HCT116 (cell line): Measurements from ENCODE around the gene DNAJB8. TPM values are rescaled to one million over a fixed set of nuclear protein-coding genes. Genes with fewer than 3 reads are reported as not detected.

Experiments
- ATAC-seq: fragments of 200-7000 bp; cut with Tn5 transposase; 2 replicates; pipeline ENCODE4 v1.9.1; 2020; ENCODE audit warnings: mild to moderate bottlenecking, moderate library complexity
- BruUV-seq: library from RNA; stranded (reverse); fragments of 400-500 nt; replicated peaks from 2 replicates; lab custom pipeline; 2021; lab: Mats Ljungman, UMichigan
- CTCF ChIA-PET: fragments of 300-600 bp; sonication (Branson Sonifier 250); formaldehyde crosslinking; loops from one replicate; lab custom pipeline; 2021; ENCODE audit warnings: antibody characterized with exemption; lab: Charles Lee
- POLR2A ChIA-PET: fragments of 300-600, 350-600 bp; sonication (Branson Sonifier 250); formaldehyde crosslinking; loops from one replicate; lab custom pipeline; 2021; ENCODE audit warnings: antibody characterized with exemption; lab: Charles Lee
- RAD21 ChIA-PET, 2 experiments: fragments of 300-600 bp; sonication (Branson Sonifier 250); formaldehyde crosslinking; loops; one replicate each; lab custom pipeline; 2023; ENCODE audit warnings: low total read pairs in 2 of 2; ENCODE audit not compliant: uncharacterized antibody in 2 of 2, unreplicated experiment in 2 of 2, low non-redundant PET in 1 of 2; lab: Charles Lee
- DNase-seq: peaks from one replicate; pipeline ENCODE4 v3.0.0-alpha.2; 2010; ENCODE audit warnings: low read depth, low spot score
- H2AFZ ChIP-seq: fragments of 200-600 bp; shearing (Covaris generic), sonication (generic); 2 replicates; pipeline ENCODE4 v1.6.1; 2017; ENCODE audit warnings: low read depth, mixed run types, mixed read lengths, antibody characterized with exemption, low read length; ENCODE audit not compliant: poor library complexity, severe bottlenecking
- H3K27ac ChIP-seq: 2 replicates; pipeline ENCODE4 v1.5.1; 2012; ENCODE audit warnings: low read depth, low read length
- H3K27me3 ChIP-seq: fragments of 200-600 bp; sonication (generic); 2 replicates; pipeline ENCODE4 v1.6.1; 2016; ENCODE audit warnings: mixed run types, low read length, mixed read lengths; ENCODE audit not compliant: insufficient read depth
- H3K36me3 ChIP-seq, 2 experiments: fragments of 200-500 bp in 1 of 2; fragments of 200-600 bp in 1 of 2; sonication (Bioruptor generic) in 1 of 2; sonication (generic) in 1 of 2; 2 replicates each; pipeline versions ENCODE4 v1.5.1 to v1.6.1; 2014 to 2016; ENCODE audit warnings: low read length in 2 of 2, inconsistent platforms in 1 of 2, mixed read lengths in 1 of 2, mixed run types in 1 of 2; ENCODE audit not compliant: insufficient read depth in 2 of 2, control insufficient read depth in 1 of 2
- H3K4me1 ChIP-seq, 2 experiments: fragments of 200-600 bp in 1 of 2; sonication (generic) in 1 of 2; 2 replicates each; pipeline versions ENCODE4 v1.5.1 to v1.6.1; 2012 to 2017; ENCODE audit warnings: low read length in 2 of 2, inconsistent platforms in 1 of 2, mild to moderate bottlenecking in 1 of 2, mixed read lengths in 1 of 2, mixed run types in 1 of 2, moderate library complexity in 1 of 2; ENCODE audit not compliant: insufficient read depth in 2 of 2, control insufficient read depth in 1 of 2
- H3K4me2 ChIP-seq: fragments of 200-600 bp; sonication (generic); 2 replicates; pipeline ENCODE4 v1.6.1; 2017; ENCODE audit warnings: mixed run types, low read length, mixed read lengths
- H3K4me3 ChIP-seq, 2 experiments: fragments of 200-600 bp in 1 of 2; sonication (generic) in 1 of 2; replicated peaks in 1 of 2; 2 replicates each; pipeline ENCODE4 v1.5.1; 2011 to 2016; ENCODE audit warnings: low read length in 2 of 2, control low read depth in 1 of 2, low read depth in 1 of 2, mild to moderate bottlenecking in 1 of 2, mixed read lengths in 1 of 2, mixed run types in 1 of 2
- H3K79me2 ChIP-seq: fragments of 200-600 bp; sonication (generic); 2 replicates; pipeline ENCODE4 v1.6.1; 2017; ENCODE audit warnings: mild to moderate bottlenecking, mixed run types, low read length, moderate library complexity, mixed read lengths; ENCODE audit not compliant: insufficient read depth
- H3K9ac ChIP-seq: fragments of 200-600 bp; sonication (generic); 2 replicates; pipeline ENCODE4 v1.6.1; 2016; ENCODE audit warnings: low read length, mixed read lengths
- H3K9me2 ChIP-seq: fragments of 200-600 bp; sonication (generic), shearing (Covaris generic); 2 replicates; pipeline ENCODE4 v1.6.1; 2017; ENCODE audit warnings: mixed run types, mild to moderate bottlenecking, moderate library complexity; ENCODE audit not compliant: insufficient read depth
- H3K9me3 ChIP-seq, 2 experiments: fragments of 200-500 bp in 1 of 2; fragments of 200-600 bp in 1 of 2; sonication (Bioruptor generic) in 1 of 2; sonication (generic) in 1 of 2; 2 replicates each; pipeline ENCODE4 v1.6.1; 2014 to 2017; ENCODE audit warnings: low read length in 2 of 2, mixed read lengths in 2 of 2, inconsistent platforms in 1 of 2, low read depth in 1 of 2, mild to moderate bottlenecking in 1 of 2, mixed run types in 1 of 2, moderate library complexity in 1 of 2; ENCODE audit not compliant: control insufficient read depth in 1 of 2, insufficient read depth in 1 of 2
- H4K20me1 ChIP-seq: fragments of 200-600 bp; sonication (generic), shearing (Covaris generic); 2 replicates; pipeline ENCODE4 v1.6.1; 2017; ENCODE audit warnings: mixed run types, mild to moderate bottlenecking, moderate library complexity; ENCODE audit not compliant: insufficient read depth
- CBX3 ChIP-seq: IDR thresholded peaks from 2 replicates; pipeline ENCODE4 v1.6.1; 2012; ENCODE audit warnings: low read depth
- CEBPB ChIP-seq: IDR thresholded peaks from 2 replicates; pipeline ENCODE4 v1.6.1; 2012; ENCODE audit warnings: low read depth
- ELF1 ChIP-seq: IDR thresholded peaks from 2 replicates; pipeline ENCODE4 v1.6.1; 2012; ENCODE audit warnings: low read depth, borderline replicate concordance
- EZH2 ChIP-seq: fragments of 200-600 bp; sonication (generic); IDR thresholded peaks from 2 replicates; pipeline ENCODE4 v1.6.1; 2017; ENCODE audit warnings: antibody characterized with exemption, mixed run types
- JUND ChIP-seq: IDR thresholded peaks from 2 replicates; pipeline ENCODE4 v1.6.1; 2012
- POLR2A ChIP-seq: IDR thresholded peaks from 2 replicates; pipeline ENCODE4 v1.7.0; 2011; ENCODE audit warnings: borderline replicate concordance; ENCODE audit not compliant: insufficient read depth, insufficient read length; ENCODE audit errors: extremely low read depth
- POLR2AphosphoS5 ChIP-seq: IDR thresholded peaks from 2 replicates; pipeline ENCODE4 v1.6.1; 2011; ENCODE audit warnings: mild to moderate bottlenecking, low read depth, low read length, moderate library complexity
- RAD21 ChIP-seq: IDR thresholded peaks from 2 replicates; pipeline ENCODE4 v1.6.1; 2012; ENCODE audit warnings: low read depth, mild to moderate bottlenecking
- SIN3A ChIP-seq: IDR thresholded peaks from 2 replicates; pipeline ENCODE4 v1.6.1; 2012; ENCODE audit warnings: low read depth
- SP1 ChIP-seq: IDR thresholded peaks from 2 replicates; pipeline ENCODE4 v1.6.1; 2012; ENCODE audit warnings: low read depth
- SRF ChIP-seq: IDR thresholded peaks from 2 replicates; pipeline ENCODE4 v1.6.1; 2012; ENCODE audit warnings: low read depth
- TCF7L2 ChIP-seq: IDR thresholded peaks from 2 replicates; pipeline ENCODE4 v1.7.0; 2011; ENCODE audit warnings: borderline replicate concordance, inconsistent platforms; ENCODE audit not compliant: insufficient read depth, insufficient read length; ENCODE audit errors: extremely low read depth
- intact Hi-C: fragments of 100-400 bp; cut with micrococcal nuclease; formaldehyde crosslinking; loops from 2 replicates; pipeline ENCODE4 v1.10.0; 2022
- total RNA-seq: library from RNA; stranded (reverse); gene quantifications from one replicate; pipeline ENCODE4 v1.2.1, GENCODE V29; 2021; ENCODE audit not compliant: unreplicated experiment
- TF ChIP-seq, protein P1 (sequence below), 3 experiments: fragments of 200-600 bp in 1 of 3; sonication (generic) in 1 of 3; IDR thresholded peaks in 2 of 3; conservative IDR thresholded peaks in 1 of 3; 2 replicates each; pipeline ENCODE4 v1.5.1; 2012 to 2017; ENCODE audit warnings: low read depth in 2 of 3, low read length in 2 of 3, antibody characterized with exemption in 1 of 3, borderline replicate concordance in 1 of 3, control low read depth in 1 of 3, mild to moderate bottlenecking in 1 of 3, mixed read lengths in 1 of 3, mixed run types in 1 of 3, moderate library complexity in 1 of 3; ENCODE audit not compliant: insufficient read depth in 1 of 3
- TF ChIP-seq, protein P2 (sequence below): IDR thresholded peaks from 2 replicates; pipeline ENCODE4 v1.6.1; 2012
- TF ChIP-seq, protein P3 (sequence below): IDR thresholded peaks from 2 replicates; pipeline ENCODE4 v1.6.1; 2011; ENCODE audit warnings: mild to moderate bottlenecking, low read length, moderate library complexity; ENCODE audit not compliant: insufficient replicate concordance; ENCODE audit errors: extremely low read depth

Gene DNAJB8
- total RNA-seq, 1 experiment from 2014 or later = not detected

DNA sequence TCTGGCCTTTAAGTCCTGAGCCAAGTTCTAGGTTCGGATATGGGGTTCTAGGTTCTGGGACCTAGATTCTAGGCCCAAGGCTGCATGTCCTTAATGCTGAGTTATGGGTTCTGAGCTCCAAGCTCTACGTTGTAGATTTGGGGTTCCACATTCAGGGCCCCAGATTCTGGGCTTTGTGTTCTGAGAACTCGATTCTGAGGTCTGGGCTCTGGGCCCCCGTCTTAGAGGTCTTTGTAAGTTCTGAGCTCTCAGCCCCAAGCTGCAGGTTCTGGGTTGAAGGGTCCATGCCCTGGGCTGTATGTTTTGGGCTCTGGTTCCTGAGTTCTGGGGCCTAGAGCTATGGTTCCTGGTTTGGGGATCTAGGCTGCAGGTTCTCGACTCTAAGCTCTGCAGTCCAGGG, 10.0 kb upstream of the DNAJB8 start:
- H3K79me2 ChIP-seq = no peaks in the 10 kb centered on the region
- H3K9me3 ChIP-seq = no peaks in the 10 kb centered on the region
- TF ChIP-seq, protein P1, sequence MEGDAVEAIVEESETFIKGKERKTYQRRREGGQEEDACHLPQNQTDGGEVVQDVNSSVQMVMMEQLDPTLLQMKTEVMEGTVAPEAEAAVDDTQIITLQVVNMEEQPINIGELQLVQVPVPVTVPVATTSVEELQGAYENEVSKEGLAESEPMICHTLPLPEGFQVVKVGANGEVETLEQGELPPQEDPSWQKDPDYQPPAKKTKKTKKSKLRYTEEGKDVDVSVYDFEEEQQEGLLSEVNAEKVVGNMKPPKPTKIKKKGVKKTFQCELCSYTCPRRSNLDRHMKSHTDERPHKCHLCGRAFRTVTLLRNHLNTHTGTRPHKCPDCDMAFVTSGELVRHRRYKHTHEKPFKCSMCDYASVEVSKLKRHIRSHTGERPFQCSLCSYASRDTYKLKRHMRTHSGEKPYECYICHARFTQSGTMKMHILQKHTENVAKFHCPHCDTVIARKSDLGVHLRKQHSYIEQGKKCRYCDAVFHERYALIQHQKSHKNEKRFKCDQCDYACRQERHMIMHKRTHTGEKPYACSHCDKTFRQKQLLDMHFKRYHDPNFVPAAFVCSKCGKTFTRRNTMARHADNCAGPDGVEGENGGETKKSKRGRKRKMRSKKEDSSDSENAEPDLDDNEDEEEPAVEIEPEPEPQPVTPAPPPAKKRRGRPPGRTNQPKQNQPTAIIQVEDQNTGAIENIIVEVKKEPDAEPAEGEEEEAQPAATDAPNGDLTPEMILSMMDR (IDR thresholded peaks at IDR 0.05 in 2 of 3, conservative IDR thresholded peaks at IDR 0.05 in 1 of 3; ENCODE audit: borderline replicate concordance in 1 of 3, insufficient read depth in 1 of 3, low read depth in 2 of 3, low read length in 2 of 3) = no peak
- TF ChIP-seq SRF = no peak
- no peak for TF ChIP-seq JUND
- TF ChIP-seq POLR2A = no peak
- no peak for TF ChIP-seq CBX3
- no peak for TF ChIP-seq ELF1
- TF ChIP-seq SIN3A = no peak
- no peak for TF ChIP-seq TCF7L2
- TF ChIP-seq POLR2AphosphoS5 = no peak
- no peak for TF ChIP-seq SP1
- TF ChIP-seq, all 23 proteins: peak for 0
- no peaks in the 10 kb centered on the region for H4K20me1 ChIP-seq
- ATAC-seq (no peak), DNase-seq (no peak)
- H3K4me2 ChIP-seq = no peak overlapping the region
- POLR2A ChIA-PET = no interaction called here
- no peak overlapping the region for H2AFZ ChIP-seq
- intact Hi-C loops = no loop called here
- H3K9ac ChIP-seq = no peak overlapping the region
- H3K9me2 ChIP-seq = no peaks in the 10 kb centered on the region
- H3K4me3 ChIP-seq = no peak overlapping the region
- CTCF ChIA-PET = no interaction called here
- no peaks in the 10 kb centered on the region for H3K4me1 ChIP-seq
- H3K36me3 ChIP-seq = peaks cover 0 to 3% of the 10 kb centered on the region in 2 experiments; a peak in 1 of 4 replicates
- H3K27me3 ChIP-seq = no peaks in the 10 kb centered on the region; the same call in 1 of the 2 replicates
- BruUV-seq = no TSS peak
- no peak overlapping the region for H3K27ac ChIP-seq
- RAD21 ChIA-PET = no interaction called here

GRCh38 chr3:128475355-128475754, 8.7 kb upstream of the DNAJB8 start:
- BruUV-seq = no TSS peak
- CTCF ChIA-PET = no interaction called here
- ATAC-seq = no peak
- TF ChIP-seq, protein P2, sequence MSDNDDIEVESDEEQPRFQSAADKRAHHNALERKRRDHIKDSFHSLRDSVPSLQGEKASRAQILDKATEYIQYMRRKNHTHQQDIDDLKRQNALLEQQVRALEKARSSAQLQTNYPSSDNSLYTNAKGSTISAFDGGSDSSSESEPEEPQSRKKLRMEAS = no peak
- no peak for TF ChIP-seq POLR2AphosphoS5
- TF ChIP-seq, protein P3, sequence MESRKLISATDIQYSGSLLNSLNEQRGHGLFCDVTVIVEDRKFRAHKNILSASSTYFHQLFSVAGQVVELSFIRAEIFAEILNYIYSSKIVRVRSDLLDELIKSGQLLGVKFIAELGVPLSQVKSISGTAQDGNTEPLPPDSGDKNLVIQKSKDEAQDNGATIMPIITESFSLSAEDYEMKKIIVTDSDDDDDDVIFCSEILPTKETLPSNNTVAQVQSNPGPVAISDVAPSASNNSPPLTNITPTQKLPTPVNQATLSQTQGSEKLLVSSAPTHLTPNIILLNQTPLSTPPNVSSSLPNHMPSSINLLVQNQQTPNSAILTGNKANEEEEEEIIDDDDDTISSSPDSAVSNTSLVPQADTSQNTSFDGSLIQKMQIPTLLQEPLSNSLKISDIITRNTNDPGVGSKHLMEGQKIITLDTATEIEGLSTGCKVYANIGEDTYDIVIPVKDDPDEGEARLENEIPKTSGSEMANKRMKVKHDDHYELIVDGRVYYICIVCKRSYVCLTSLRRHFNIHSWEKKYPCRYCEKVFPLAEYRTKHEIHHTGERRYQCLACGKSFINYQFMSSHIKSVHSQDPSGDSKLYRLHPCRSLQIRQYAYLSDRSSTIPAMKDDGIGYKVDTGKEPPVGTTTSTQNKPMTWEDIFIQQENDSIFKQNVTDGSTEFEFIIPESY = no peak
- TF ChIP-seq CEBPB = no peak
- TF ChIP-seq RAD21 = no peak
- TF ChIP-seq, protein P1 (IDR thresholded peaks at IDR 0.05 in 2 of 3, conservative IDR thresholded peaks at IDR 0.05 in 1 of 3; ENCODE audit: borderline replicate concordance in 1 of 3, insufficient read depth in 1 of 3, low read depth in 2 of 3, low read length in 2 of 3) = no peak
- no peak for TF ChIP-seq SP1
- no peak for TF ChIP-seq EZH2

More at GRCh38 chr3:128475355-128475754, 8.7 kb upstream of the DNAJB8 start:
- POLR2A ChIA-PET = no interaction called here
- DNase-seq = no peak
- no peaks in the 10 kb centered on the region for H3K9me3 ChIP-seq
- no peak overlapping the region for H3K4me2 ChIP-seq
- H3K4me1 ChIP-seq = no peaks in the 10 kb centered on the region
- H3K4me3 ChIP-seq = no peak overlapping the region
- H3K27me3 ChIP-seq = no peaks in the 10 kb centered on the region; the same call in 1 of the 2 replicates
- H4K20me1 ChIP-seq = no peaks in the 10 kb centered on the region
- H3K9ac ChIP-seq = no peak overlapping the region
- intact Hi-C loops = no loop called here
- RAD21 ChIA-PET = no interaction called here
- H3K27ac ChIP-seq = no peak overlapping the region
- H2AFZ ChIP-seq = no peak overlapping the region
- no peaks in the 10 kb centered on the region; a peak in 1 of 4 replicates for H3K36me3 ChIP-seq
- H3K9me2 ChIP-seq = no peaks in the 10 kb centered on the region
- no peaks in the 10 kb centered on the region for H3K79me2 ChIP-seq
